Upper lobe of left lung (tissue), 6 donors: ENCODE measurements around the gene ZBED6. TPM values are rescaled to one million over a fixed set of nuclear protein-coding genes. Genes with fewer than 3 reads are reported as not detected.

Experiments
- ATAC-seq, 2 donors: fragments of 200-7000 bp; cut with Tn5 transposase; one replicate each; pipeline ENCODE4 v1.9.1; 2022; ENCODE audit warnings: mild to moderate bottlenecking in 2 of 2, moderate library complexity in 2 of 2; ENCODE audit not compliant: low FRiP score in 2 of 2
- DNase-seq, 2 donors: peaks; one replicate each; pipeline ENCODE4 v3.0.0-alpha.2; 2019 to 2020
- H3K27ac ChIP-seq, 4 donors: fragments of 200-600 bp; sonication (generic); one replicate each; pipeline ENCODE4 v1.5.1; 2016 to 2019
- H3K27me3 ChIP-seq, 4 donors: fragments of 200-600 bp; sonication (generic); one replicate each; pipeline ENCODE4 v1.5.1; 2017 to 2019
- H3K36me3 ChIP-seq, 4 donors: fragments of 200-600 bp; sonication (generic); one replicate each; pipeline ENCODE4 v1.5.1; 2016 to 2019
- H3K4me1 ChIP-seq, 4 donors: fragments of 200-600 bp; sonication (generic); one replicate each; pipeline ENCODE4 v1.5.1; 2018 to 2019
- H3K4me3 ChIP-seq, 4 donors: fragments of 200-600 bp; sonication (generic); one replicate each; pipeline ENCODE4 v1.5.1; 2017 to 2019; ENCODE audit warnings: mild to moderate bottlenecking in 2 of 4, moderate library complexity in 1 of 4
- H3K9me3 ChIP-seq, 4 donors: fragments of 200-600 bp; sonication (generic); one replicate each; pipeline ENCODE4 v1.5.1; 2018 to 2019
- EP300 ChIP-seq, 4 donors: sonication (generic); formaldehyde crosslinking; IDR thresholded peaks; one replicate each; pipeline ENCODE4 v1.5.1; 2017; ENCODE audit warnings: antibody characterized with exemption in 4 of 4, control low read depth in 2 of 4
- POLR2A ChIP-seq, 4 donors: fragments of 450-650 bp; IDR thresholded peaks; one replicate each; pipeline ENCODE4 v1.5.1; 2016 to 2017; ENCODE audit warnings: antibody characterized with exemption in 4 of 4, mild to moderate bottlenecking in 2 of 4
- POLR2AphosphoS5 ChIP-seq, 2 donors: sonication (generic); formaldehyde crosslinking; IDR thresholded peaks; one replicate each; pipeline ENCODE4 v1.5.1; 2017; ENCODE audit warnings: antibody characterized with exemption in 2 of 2
- WGBS, 2 donors: methylation state at CpG; one replicate each; pipeline ENCODE4 v1.1.5; 2017 to 2018; 5-methylcytosine and 5-hydroxymethylcytosine counted together
- total RNA-seq, 6 donors: library from RNA; depleted of rRNA in 4 of 6; stranded (reverse); fragments of >200 nt in 4 of 6; gene quantifications; one replicate each; pipeline versions ENCODE4 v1.1.0 to v1.2.1, GENCODE V29; 2016 to 2021
- TF ChIP-seq, protein P1 (sequence below), 6 experiments: fragments of 450-650 bp in 4 of 6; fragments of 200-600 bp in 2 of 6; sonication (generic) in 2 of 6; IDR thresholded peaks; one replicate each; pipeline ENCODE4 v1.5.1; 2016 to 2019; ENCODE audit warnings: antibody characterized with exemption in 6 of 6
- donor health status: DM: no; HTN: no; CAD: no; lungs with moderate emphysema.
- donor health status: DM: no; HTN: yes; CAD: no; lungs with severe emphysema.

ZBED6 gene
- total RNA-seq, 6 donors from 2014 or later, result 15.0 to 29.3 (median 21.3) TPM

DNA sequence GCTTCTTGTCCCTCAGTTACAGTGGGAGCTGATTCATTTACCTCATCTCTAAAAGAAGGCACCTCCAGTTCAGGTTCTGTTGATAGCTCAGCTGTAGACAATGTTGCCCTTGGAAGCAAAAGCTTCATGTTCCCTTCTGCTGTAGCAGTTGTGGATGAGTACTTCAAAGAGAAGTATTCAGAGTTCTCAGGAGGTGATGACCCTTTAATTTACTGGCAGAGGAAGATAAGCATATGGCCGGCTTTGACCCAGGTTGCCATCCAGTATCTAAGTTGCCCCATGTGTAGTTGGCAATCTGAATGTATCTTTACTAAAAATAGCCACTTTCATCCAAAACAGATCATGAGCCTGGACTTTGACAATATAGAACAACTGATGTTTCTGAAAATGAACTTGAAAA, 4.5 kb downstream of the ZBED6 start:
- no peak overlapping the region for H3K27ac ChIP-seq
- WGBS, 2 donors, result 63 to 67% methylated on average over 1 of the region's 1 CpG
- no peak for DNase-seq
- H3K4me1 ChIP-seq, result peaks cover 33 to 50% (median 41%) of the 10 kb centered on the region in 4 donors
- no peak overlapping the region for H3K4me3 ChIP-seq
- no peaks in the 10 kb centered on the region for H3K9me3 ChIP-seq
- peaks cover 0 to 35% (median 5%) of the 10 kb centered on the region in 4 donors for H3K36me3 ChIP-seq
- no peaks in the 10 kb centered on the region for H3K27me3 ChIP-seq
- TF ChIP-seq POLR2AphosphoS5 (IDR thresholded peaks at IDR 0.05) (no peak), EP300 (IDR thresholded peaks at IDR 0.05) (no peak), POLR2A (IDR thresholded peaks at IDR 0.05) (no peak)
- TF ChIP-seq, protein P1, sequence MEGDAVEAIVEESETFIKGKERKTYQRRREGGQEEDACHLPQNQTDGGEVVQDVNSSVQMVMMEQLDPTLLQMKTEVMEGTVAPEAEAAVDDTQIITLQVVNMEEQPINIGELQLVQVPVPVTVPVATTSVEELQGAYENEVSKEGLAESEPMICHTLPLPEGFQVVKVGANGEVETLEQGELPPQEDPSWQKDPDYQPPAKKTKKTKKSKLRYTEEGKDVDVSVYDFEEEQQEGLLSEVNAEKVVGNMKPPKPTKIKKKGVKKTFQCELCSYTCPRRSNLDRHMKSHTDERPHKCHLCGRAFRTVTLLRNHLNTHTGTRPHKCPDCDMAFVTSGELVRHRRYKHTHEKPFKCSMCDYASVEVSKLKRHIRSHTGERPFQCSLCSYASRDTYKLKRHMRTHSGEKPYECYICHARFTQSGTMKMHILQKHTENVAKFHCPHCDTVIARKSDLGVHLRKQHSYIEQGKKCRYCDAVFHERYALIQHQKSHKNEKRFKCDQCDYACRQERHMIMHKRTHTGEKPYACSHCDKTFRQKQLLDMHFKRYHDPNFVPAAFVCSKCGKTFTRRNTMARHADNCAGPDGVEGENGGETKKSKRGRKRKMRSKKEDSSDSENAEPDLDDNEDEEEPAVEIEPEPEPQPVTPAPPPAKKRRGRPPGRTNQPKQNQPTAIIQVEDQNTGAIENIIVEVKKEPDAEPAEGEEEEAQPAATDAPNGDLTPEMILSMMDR (IDR thresholded peaks at IDR 0.05), result no peak
- ATAC-seq, result no peak

DNA sequence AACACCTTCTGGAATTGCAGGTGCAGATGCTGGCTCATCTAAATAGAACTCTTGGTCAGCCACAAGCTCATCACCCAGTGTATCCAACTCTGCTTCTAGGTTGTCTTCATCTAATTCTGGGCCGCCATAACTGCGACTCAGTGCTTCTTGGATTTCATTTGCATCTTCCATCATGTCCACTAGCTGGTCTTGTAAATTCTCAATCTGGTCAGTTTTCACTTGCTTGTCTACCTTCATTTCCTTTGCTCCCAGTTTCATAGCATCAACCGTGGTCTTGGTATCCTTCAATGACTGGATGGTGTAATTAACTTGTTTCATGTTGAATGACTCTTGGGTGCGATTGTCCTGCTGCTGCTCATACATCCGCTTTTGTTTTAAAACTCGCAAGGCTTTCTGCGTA, 10.3 kb downstream of the ZBED6 start:
- Histone ChIP-seq H3K27me3 (no peaks in the 10 kb centered on the region), H3K27ac (no peak overlapping the region), H3K9me3 (no peaks in the 10 kb centered on the region), H3K4me3 (no peak overlapping the region), H3K4me1 (peaks cover 0 to 7% (median 6%) of the 10 kb centered on the region in 4 donors), H3K36me3 (peaks cover 0 to 49% (median 19%) of the 10 kb centered on the region in 4 donors)
- no peak for TF ChIP-seq EP300 (IDR thresholded peaks at IDR 0.05)
- TF ChIP-seq, protein P1 (IDR thresholded peaks at IDR 0.05), result no peak
- TF ChIP-seq POLR2A (IDR thresholded peaks at IDR 0.05), result no peak
- TF ChIP-seq POLR2AphosphoS5 (IDR thresholded peaks at IDR 0.05), result no peak
- no peak for DNase-seq
- ATAC-seq, result no peak
- WGBS, 2 donors, result 98% methylated on average over 7 of the region's 7 CpGs

DNA sequence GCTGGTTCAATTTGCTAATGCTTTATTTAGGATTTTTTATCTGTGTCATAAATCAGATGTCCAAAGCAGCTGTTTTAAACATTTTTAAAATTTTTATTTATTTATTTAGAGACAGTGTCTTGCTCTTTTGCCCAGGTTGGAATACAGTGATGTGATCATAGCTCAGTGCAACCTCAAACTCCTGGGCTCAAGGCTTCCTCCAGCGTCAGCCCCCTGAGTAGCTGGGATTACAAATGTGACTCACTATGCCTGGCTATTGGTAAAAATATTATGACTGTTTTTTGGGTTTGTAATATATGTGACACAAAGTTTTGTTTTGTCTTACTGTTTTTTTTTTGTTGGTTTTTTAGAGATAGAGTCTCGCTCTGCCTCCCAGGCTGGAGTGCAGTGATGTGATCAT, 11.8 kb downstream of the ZBED6 start:
- Histone ChIP-seq H3K4me1 (peaks cover 3 to 12% (median 6%) of the 10 kb centered on the region in 4 donors), H3K27me3 (no peaks in the 10 kb centered on the region), H3K27ac (no peak overlapping the region), H3K4me3 (no peak overlapping the region), H3K9me3 (no peaks in the 10 kb centered on the region), H3K36me3 (peaks cover 0 to 58% (median 19%) of the 10 kb centered on the region in 4 donors)
- ATAC-seq (no peak), DNase-seq (no peak)
- WGBS, 2 donors, result 86 to 93% methylated on average over 2 of the region's 2 CpGs
- TF ChIP-seq POLR2A (IDR thresholded peaks at IDR 0.05) (no peak), POLR2AphosphoS5 (IDR thresholded peaks at IDR 0.05) (no peak), EP300 (IDR thresholded peaks at IDR 0.05) (no peak)
- TF ChIP-seq, protein P1 (IDR thresholded peaks at IDR 0.05), result no peak

DNA sequence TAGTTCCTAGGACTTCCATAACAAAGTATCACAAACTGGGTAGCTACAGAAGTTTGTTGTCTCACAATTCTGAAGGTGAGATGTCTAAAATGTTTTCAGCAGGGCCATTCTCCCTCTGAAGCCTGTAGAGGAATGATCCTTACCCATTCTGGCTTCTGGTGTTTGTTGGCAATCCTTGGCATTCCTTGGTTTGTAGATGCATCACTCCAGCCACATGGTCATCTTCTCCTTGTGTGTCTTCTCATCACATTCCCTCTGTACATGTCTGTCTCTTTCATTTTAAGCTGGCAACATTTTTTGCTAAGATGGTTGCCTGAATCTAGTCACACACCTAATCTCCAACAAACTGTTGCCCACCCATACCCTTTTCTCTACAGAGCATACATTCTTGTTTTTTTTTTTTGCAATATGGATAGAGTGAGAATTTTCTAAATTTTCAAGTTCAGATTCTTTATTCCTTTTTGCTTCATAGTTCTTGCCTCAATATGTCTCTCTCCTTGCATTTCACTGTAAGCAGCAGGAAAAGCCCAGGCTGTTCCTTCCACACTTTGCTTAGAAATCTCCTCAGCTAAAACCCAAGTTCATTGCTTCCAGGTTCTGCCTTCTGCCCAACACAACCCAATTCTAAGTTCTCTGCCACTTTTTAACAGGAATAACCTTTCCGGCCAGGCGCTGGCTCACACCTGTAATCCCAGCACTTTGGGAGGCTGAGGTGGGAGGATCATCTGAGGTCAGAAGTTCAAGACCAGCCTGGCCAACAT, 18.3 kb downstream of the ZBED6 start:
- H3K36me3 ChIP-seq, result peaks cover 9 to 72% (median 17%) of the 10 kb centered on the region in 4 donors
- 95 to 100% methylated on average over 2 of the region's 2 CpGs for WGBS, 2 donors
- no peak overlapping the region for H3K4me3 ChIP-seq
- H3K4me1 ChIP-seq, result peaks cover 0 to 11% (median 8%) of the 10 kb centered on the region in 4 donors
- H3K27ac ChIP-seq, result no peak overlapping the region
- ATAC-seq (no peak), DNase-seq (no peak)
- H3K9me3 ChIP-seq, result no peaks in the 10 kb centered on the region
- no peaks in the 10 kb centered on the region for H3K27me3 ChIP-seq
- TF ChIP-seq POLR2AphosphoS5 (IDR thresholded peaks at IDR 0.05) (no peak), POLR2A (IDR thresholded peaks at IDR 0.05) (no peak), EP300 (IDR thresholded peaks at IDR 0.05) (no peak)
- TF ChIP-seq, protein P1 (IDR thresholded peaks at IDR 0.05), result no peak
